Measurements from ENCODE around the gene CLN6.

- TF ChIP-seq POLR2A (IDR thresholded peaks at IDR 0.05; ENCODE audit: low read length) (no peak), GATA1 (IDR thresholded peaks at IDR 0.05; ENCODE audit: low read depth, low read length) (no peak)
Measured at GRCh38 chr15:68201879-68202261, 27.7 kb downstream of the CLN6 start.

Data from erythroblast (primary cell).